Measurements from ENCODE around the gene MGAT4A.

Gene MGAT4A

GRCh38 chr2:98649992-98650375, 80.9 kb downstream of the MGAT4A start:
- no peak for DNase-seq

GRCh38 chr2:98649135-98649991, 81.6 kb downstream of the MGAT4A start:
- DNase-seq: peak; percentile 69

GRCh38 chr2:98648451-98648850, 82.5 kb downstream of the MGAT4A start:
- DNase-seq: no peak

GRCh38 chr2:98647636-98648035, 83.3 kb downstream of the MGAT4A start:
- no peak for DNase-seq

GRCh38 chr2:98643496-98644100, 87.3 kb downstream of the MGAT4A start:
- no peak for DNase-seq

GRCh38 chr2:98637401-98638147, 93.4 kb downstream of the MGAT4A start:
- DNase-seq: peak; percentile 22

- DNase-seq: peak; percentile 10
Observed at GRCh38 chr2:98634406-98635092, 96.4 kb downstream of the MGAT4A start.

- no peak for DNase-seq
Observed at GRCh38 chr2:98632351-98632750, 98.6 kb downstream of the MGAT4A start.

- DNase-seq: no peak
Observed at GRCh38 chr2:98623657-98624056, 107.3 kb downstream of the MGAT4A start.

GRCh38 chr2:98617149-98617548, 113.8 kb downstream of the MGAT4A start:
- no peak for DNase-seq

- no peak for DNase-seq
Observed at GRCh38 chr2:98615481-98615880, 115.5 kb downstream of the MGAT4A start.

- no peak for DNase-seq
Observed at GRCh38 chr2:98614024-98614739, 116.8 kb downstream of the MGAT4A start.

GRCh38 chr2:98608962-98609604, 121.8 kb downstream of the MGAT4A start:
- no peak for DNase-seq

GRCh38 chr2:98608116-98608961, 122.6 kb downstream of the MGAT4A start, which contains the start of the genes COA5 and UNC50:
Gene COA5 (minus strand): TSS chr2:98608512. CDS start chr2:98608405, 107 bp downstream.
Gene UNC50 (plus strand): TSS chr2:98608589. CDS start chr2:98609760, 1,171 bp downstream.
- DNase-seq: peak; percentile 90

GRCh38 chr2:98607741-98608115, 123.2 kb downstream of the MGAT4A start:
- no peak for DNase-seq

GRCh38 chr2:98607104-98607503, 123.8 kb downstream of the MGAT4A start:
- DNase-seq: no peak

GRCh38 chr2:98606431-98606830, 124.5 kb downstream of the MGAT4A start:
- DNase-seq: no peak

GRCh38 chr2:98605076-98605475, 125.9 kb downstream of the MGAT4A start:
- no peak for DNase-seq

GRCh38 chr2:98604547-98604946, 126.4 kb downstream of the MGAT4A start:
- DNase-seq: no peak

GRCh38 chr2:98601532-98602132, 129.3 kb downstream of the MGAT4A start:
- DNase-seq: no peak
